K562 (cell line): Measurements from ENCODE around the gene PLCB1. TPM values are rescaled to one million over a fixed set of nuclear protein-coding genes. Genes with fewer than 3 reads are reported as not detected.

Experiments
- ATAC-seq: fragments of 200-7000 bp; cut with Tn5 transposase; 3 replicates; pipeline ENCODE4 v1.9.1; 2020; ENCODE audit warnings: moderate library complexity
- BruUV-seq: library from RNA; stranded (reverse); fragments of 400-500 nt; replicated peaks from 2 replicates; lab custom pipeline; 2021; lab: Mats Ljungman, UMichigan
- CTCF ChIA-PET: fragments of 300-600 bp; formaldehyde crosslinking; extraction: SDS; loops from one replicate; lab custom pipeline; 2021; ENCODE audit warnings: low intra/inter-chr PET ratio; lab: Yijun Ruan, JAX
- POLR2A ChIA-PET: fragments of 300-600, 350-650 bp; sonication (Branson Sonifier 250); formaldehyde crosslinking; extraction: SDS; loops from one replicate; lab custom pipeline; 2021; ENCODE audit warnings: antibody characterized with exemption, inconsistent platforms; lab: Yijun Ruan, JAX
- DNase-seq, 4 experiments: peaks; one replicate each; pipeline versions ENCODE4 v3.0.0 to v3.0.0-alpha.2; 2011 to 2018; ENCODE audit warnings: low spot score in 3 of 4, mixed read lengths in 3 of 4; ENCODE audit errors: extremely low read depth in 1 of 4
- FAIRE-seq: peaks from 2 replicates; lab custom pipeline; 2011; peaks lifted over from hg19 to GRCh38; lab: Jason Lieb, UNC
- H2AFZ ChIP-seq: 2 replicates; pipeline ENCODE4 v1.6.0; 2011; ENCODE audit warnings: low read depth, low read length, control low read depth, inconsistent platforms
- H3K27ac ChIP-seq: fragments of 200-600 bp; 3 replicates; pipeline ENCODE4 v1.8.0; 2011; ENCODE audit warnings: low read depth, mild to moderate bottlenecking, control low read depth, inconsistent platforms, low read length, moderate library complexity, mixed read lengths; ENCODE audit errors: extremely low read depth
- H3K27me3 ChIP-seq, 2 experiments: fragments of 300-600 bp in 1 of 2; 2 replicates in 1 of 2; 3 replicates in 1 of 2; pipeline versions ENCODE4 v1.6.0 to v1.8.0; 2011; ENCODE audit warnings: inconsistent platforms in 2 of 2, low read length in 2 of 2, mild to moderate bottlenecking in 1 of 2, mixed read lengths in 1 of 2, moderate library complexity in 1 of 2; ENCODE audit not compliant: control insufficient read depth in 2 of 2, insufficient read depth in 2 of 2
- H3K36me3 ChIP-seq: fragments of 300-600 bp; 3 replicates; pipeline ENCODE4 v1.8.0; 2011; ENCODE audit warnings: mild to moderate bottlenecking, low read length, inconsistent platforms; ENCODE audit not compliant: control insufficient read depth, insufficient read depth
- H3K4me1 ChIP-seq, 2 experiments: fragments of 200-600 bp in 1 of 2; replicated peaks in 1 of 2; 2 replicates in 1 of 2; 3 replicates in 1 of 2; pipeline versions ENCODE4 v1.5.1 to v1.8.0; 2011; ENCODE audit warnings: inconsistent platforms in 2 of 2, low read length in 2 of 2, mild to moderate bottlenecking in 1 of 2, mixed read lengths in 1 of 2, moderate library complexity in 1 of 2; ENCODE audit not compliant: control insufficient read depth in 2 of 2, insufficient read depth in 2 of 2
- H3K4me2 ChIP-seq: 2 replicates; pipeline ENCODE4 v1.6.1; 2011; ENCODE audit warnings: low read length, control low read depth, inconsistent platforms, mixed read lengths; ENCODE audit not compliant: insufficient read depth
- H3K4me3 ChIP-seq: fragments of 200-600 bp; sonication (generic), shearing (Covaris generic); 2 replicates; pipeline ENCODE4 v1.5.1; 2016; ENCODE audit warnings: control low read depth, inconsistent platforms
- H3K79me2 ChIP-seq: fragments of 200-600 bp; 3 replicates; pipeline ENCODE4 v1.8.0; 2011; ENCODE audit warnings: low read length, inconsistent platforms; ENCODE audit not compliant: control insufficient read depth, insufficient read depth
- H3K9ac ChIP-seq, 2 experiments: 2 replicates each; pipeline versions ENCODE4 v1.6.0 to v1.6.1; 2011; ENCODE audit warnings: low read depth in 2 of 2, low read length in 2 of 2, control low read depth in 1 of 2, inconsistent platforms in 1 of 2, mild to moderate bottlenecking in 1 of 2, mixed read lengths in 1 of 2; ENCODE audit not compliant: insufficient read depth in 1 of 2
- H3K9me1 ChIP-seq: one replicate; pipeline ENCODE4 v1.6.0; 2011; ENCODE audit warnings: inconsistent platforms, mild to moderate bottlenecking, low read length, moderate library complexity; ENCODE audit not compliant: control insufficient read depth, insufficient read depth
- H3K9me3 ChIP-seq: replicated peaks from 2 replicates; pipeline ENCODE4 v1.5.1; 2011; ENCODE audit warnings: low read depth, low read length, inconsistent platforms; ENCODE audit not compliant: control insufficient read depth, insufficient read depth
- H4K20me1 ChIP-seq: replicated peaks from 2 replicates; pipeline ENCODE4 v1.6.1; 2011; ENCODE audit warnings: low read length, inconsistent platforms, mixed read lengths; ENCODE audit not compliant: control insufficient read depth, insufficient read depth
- BDP1 ChIP-seq: IDR thresholded peaks from 3 replicates; pipeline ENCODE4 v1.6.1; 2011; ENCODE audit not compliant: insufficient read length, insufficient read depth
- ELF2 ChIP-seq: fragments of 250-450 bp; sonication (Bioruptor Pico); IDR thresholded peaks from 2 replicates; pipeline ENCODE4 v1.5.0; 2021; ENCODE audit warnings: mild to moderate bottlenecking
- LARP7 ChIP-seq: fragments of 450-650 bp; IDR thresholded peaks from 2 replicates; pipeline ENCODE4 v1.6.1; 2016
- MAX ChIP-seq: sonication (generic); formaldehyde crosslinking; IDR thresholded peaks from 2 replicates; pipeline ENCODE4 v1.9.0; 2022; ENCODE audit warnings: mild to moderate bottlenecking, missing genetic modification reagents
- POLR2A ChIP-seq: fragments of 450-650 bp; conservative IDR thresholded peaks from 2 replicates; pipeline ENCODE4 v1.6.1; 2016
- POLR2AphosphoS5 ChIP-seq: IDR thresholded peaks from 2 replicates; pipeline ENCODE4 v1.6.1; 2011; ENCODE audit warnings: mild to moderate bottlenecking, low read depth, low read length, moderate library complexity; ENCODE audit not compliant: control insufficient read depth, insufficient read depth
- PRMT5 ChIP-seq: sonication (generic); formaldehyde crosslinking; IDR thresholded peaks from 2 replicates; pipeline ENCODE4 v1.5.0; 2020; ENCODE audit warnings: missing genetic modification reagents
- SMARCB1 ChIP-seq: IDR thresholded peaks from 2 replicates; pipeline ENCODE4 v1.6.1; 2011; ENCODE audit warnings: improper control_type of control experiment, low read depth; ENCODE audit not compliant: insufficient read length
- STAT5A ChIP-seq: IDR thresholded peaks from 2 replicates; pipeline ENCODE4 v1.6.1; 2012; ENCODE audit warnings: low read length, inconsistent platforms, borderline replicate concordance
- SUPT5H ChIP-seq: fragments of 450-650 bp; IDR thresholded peaks from 2 replicates; pipeline ENCODE4 v1.6.1; 2016
- TBP ChIP-seq: optimal IDR thresholded peaks from 2 replicates; pipeline ENCODE3; 2011; ENCODE audit warnings: low read depth, low read length, improper control_type of control experiment
- ZBTB17 ChIP-seq: fragments of 450-650 bp; formaldehyde crosslinking; IDR thresholded peaks from 2 replicates; pipeline ENCODE4 v1.4.0; 2020; ENCODE audit warnings: mild to moderate bottlenecking
- WGBS: fragments of 100-300 bp; shearing (Covaris generic); methylation state at CpG from one replicate; pipeline ENCODE4 v1.1.6; 2016; ENCODE audit warnings: low coverage, mixed read lengths; ENCODE audit not compliant: insufficient coverage; ENCODE audit errors: missing lambda C conversion rate; 5-methylcytosine and 5-hydroxymethylcytosine counted together
- in situ Hi-C: fragments of 300-500 bp; cut with MboI; formaldehyde crosslinking; loops from 4 replicates; pipeline ENCODE4 v1.15.0; 2018; ENCODE audit warnings: inconsistent platforms, mixed read lengths
- intact Hi-C: fragments of 100-400 bp; cut with micrococcal nuclease; formaldehyde crosslinking; loops from 2 replicates; pipeline ENCODE4 v1.14.2; 2022
- polyA plus RNA-seq, 8 experiments: library from polyadenylated mRNA; depleted of rRNA in 4 of 8; stranded (reverse) in 5 of 8; unstranded in 3 of 8; fragments of >200 nt; fragmentation: Nextera tagmentation in 2 of 8; fragmentation: Illumina TruSeq in 1 of 8; extraction: Ambion mirVana in 2 of 8; extraction: Trizol in 1 of 8; gene quantifications; 2 replicates each; pipeline versions ENCODE4 v1.2.1 to v1.2.3, GENCODE V29; 2011 to 2014; ENCODE audit warnings: inconsistent platforms in 1 of 8, missing spikeins in 1 of 8
- total RNA-seq, 7 experiments: library from RNA; depleted of rRNA in 6 of 7; stranded (reverse); fragments of >200 nt in 6 of 7; fragmentation: Illumina TruSeq in 2 of 7; extraction: Trizol in 2 of 7; gene quantifications; 2 replicates each; pipeline versions ENCODE4 v1.2.1 to v1.2.3, GENCODE V29; 2011 to 2021; ENCODE audit warnings: low replicate concordance in 1 of 7
- TF ChIP-seq, protein P1 (sequence below): fragments of 250-450 bp; sonication (Bioruptor Pico); IDR thresholded peaks from 2 replicates; pipeline ENCODE4 v1.4.0; 2020; ENCODE audit warnings: borderline replicate concordance
- TF ChIP-seq, protein P2 (sequence below): fragments of 450-650 bp; conservative IDR thresholded peaks from 2 replicates; pipeline ENCODE4 v1.6.1; 2016; ENCODE audit warnings: missing genetic modification characterization, low read depth, mild to moderate bottlenecking, missing compliant biosample characterization, moderate library complexity
- TF ChIP-seq, protein P3 (sequence below): sonication (generic); formaldehyde crosslinking; IDR thresholded peaks from 2 replicates; pipeline ENCODE4 v1.8.1; 2023; ENCODE audit warnings: mild to moderate bottlenecking, missing genetic modification reagents, moderate library complexity

PLCB1 gene
- total and polyA plus RNA-seq, 9 of the 15 experiments (the other 6 are each of a cell fraction or from before 2014, with no cell fraction given): 0.34 to 3.1 (median 1.3) TPM

GRCh38 chr20:8648466-8648865 lies 516.4 kb downstream of the PLCB1 start (continued):
- TF ChIP-seq, protein P1, sequence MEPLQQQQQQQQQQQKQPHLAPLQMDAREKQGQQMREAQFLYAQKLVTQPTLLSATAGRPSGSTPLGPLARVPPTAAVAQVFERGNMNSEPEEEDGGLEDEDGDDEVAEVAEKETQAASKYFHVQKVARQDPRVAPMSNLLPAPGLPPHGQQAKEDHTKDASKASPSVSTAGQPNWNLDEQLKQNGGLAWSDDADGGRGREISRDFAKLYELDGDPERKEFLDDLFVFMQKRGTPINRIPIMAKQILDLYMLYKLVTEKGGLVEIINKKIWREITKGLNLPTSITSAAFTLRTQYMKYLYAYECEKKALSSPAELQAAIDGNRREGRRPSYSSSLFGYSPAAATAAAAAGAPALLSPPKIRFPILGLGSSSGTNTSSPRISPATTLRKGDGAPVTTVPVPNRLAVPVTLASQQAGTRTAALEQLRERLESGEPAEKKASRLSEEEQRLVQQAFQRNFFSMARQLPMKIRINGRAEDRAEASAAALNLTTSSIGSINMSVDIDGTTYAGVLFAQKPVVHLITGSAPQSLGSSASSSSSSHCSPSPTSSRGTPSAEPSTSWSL (CRISPR knock-in tag): no peak
- TF ChIP-seq SMARCB1 (no peak), ZBTB17 (CRISPR knock-in tag) (no peak)

- Histone ChIP-seq H3K4me2 (no peak overlapping the region), H3K4me3 (no peak overlapping the region), H3K36me3 (no peaks in the 10 kb centered on the region), H3K79me2 (no peaks in the 10 kb centered on the region), H3K9ac (no peak overlapping the region), H3K27ac (no peak overlapping the region), H3K4me1 (no peaks in the 10 kb centered on the region), H3K9me1 (no peaks in the 10 kb centered on the region), H3K27me3 (no peaks in the 10 kb centered on the region), H4K20me1 (no peaks in the 10 kb centered on the region), H3K9me3 (no peaks in the 10 kb centered on the region), H2AFZ (no peak overlapping the region)
- no peak for TF ChIP-seq PRMT5 (CRISPR knock-in tag)
- TF ChIP-seq BDP1: no peak
- no peak for TF ChIP-seq POLR2AphosphoS5
- TF ChIP-seq STAT5A: no peak
- no peak for TF ChIP-seq MAX (CRISPR knock-in tag)
- no peak for TF ChIP-seq POLR2A
- TF ChIP-seq ELF2 (CRISPR knock-in tag): no peak
- no peak for TF ChIP-seq TBP
- TF ChIP-seq, protein P2, sequence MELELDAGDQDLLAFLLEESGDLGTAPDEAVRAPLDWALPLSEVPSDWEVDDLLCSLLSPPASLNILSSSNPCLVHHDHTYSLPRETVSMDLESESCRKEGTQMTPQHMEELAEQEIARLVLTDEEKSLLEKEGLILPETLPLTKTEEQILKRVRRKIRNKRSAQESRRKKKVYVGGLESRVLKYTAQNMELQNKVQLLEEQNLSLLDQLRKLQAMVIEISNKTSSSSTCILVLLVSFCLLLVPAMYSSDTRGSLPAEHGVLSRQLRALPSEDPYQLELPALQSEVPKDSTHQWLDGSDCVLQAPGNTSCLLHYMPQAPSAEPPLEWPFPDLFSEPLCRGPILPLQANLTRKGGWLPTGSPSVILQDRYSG (tag): no peak
- no peak for TF ChIP-seq LARP7
- TF ChIP-seq, protein P3, sequence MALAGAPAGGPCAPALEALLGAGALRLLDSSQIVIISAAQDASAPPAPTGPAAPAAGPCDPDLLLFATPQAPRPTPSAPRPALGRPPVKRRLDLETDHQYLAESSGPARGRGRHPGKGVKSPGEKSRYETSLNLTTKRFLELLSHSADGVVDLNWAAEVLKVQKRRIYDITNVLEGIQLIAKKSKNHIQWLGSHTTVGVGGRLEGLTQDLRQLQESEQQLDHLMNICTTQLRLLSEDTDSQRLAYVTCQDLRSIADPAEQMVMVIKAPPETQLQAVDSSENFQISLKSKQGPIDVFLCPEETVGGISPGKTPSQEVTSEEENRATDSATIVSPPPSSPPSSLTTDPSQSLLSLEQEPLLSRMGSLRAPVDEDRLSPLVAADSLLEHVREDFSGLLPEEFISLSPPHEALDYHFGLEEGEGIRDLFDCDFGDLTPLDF (CRISPR knock-in tag): no peak
- TF ChIP-seq SUPT5H: no peak
- no TSS peak for BruUV-seq
- CTCF ChIA-PET: no interaction called here
- DNase-seq (no peak), ATAC-seq (no peak), FAIRE-seq (no peak)
- WGBS: 4% methylated on average over 3 of the region's 3 CpGs
- intact Hi-C loops (no loop called here), in situ Hi-C loops (no loop called here)
- POLR2A ChIA-PET: no interaction called here
These were observed 520.3 kb downstream of the PLCB1 start for GRCh38 chr20:8652396-8652795.
